Activated CD4-positive, alpha-beta T cell treated with anti-CD3 and anti-CD28 coated beads, Interleukin-2, amount 10 ng/mL, durations not matched to agents 24 days and 14 days (primary cell): ENCODE data around the gene HMCN1. TPM values are rescaled to one million over a fixed set of nuclear protein-coding genes. Genes with fewer than 3 reads are reported as not detected.

Experiments
- DNase-seq: peaks from one replicate; pipeline ENCODE4 v3.0.0; 2022
- H3K27ac Mint-ChIP-seq: one replicate; pipeline ENCODE4 v1.8.0; 2022; ENCODE audit warnings: mild to moderate bottlenecking, mixed read lengths
- H3K27me3 Mint-ChIP-seq: one replicate; pipeline ENCODE4 v1.8.0; 2022; ENCODE audit warnings: mixed read lengths
- H3K36me3 Mint-ChIP-seq: one replicate; pipeline ENCODE4 v1.8.0; 2022; ENCODE audit warnings: low read depth, mild to moderate bottlenecking, mixed read lengths
- H3K4me1 Mint-ChIP-seq: one replicate; pipeline ENCODE4 v1.8.0; 2021; ENCODE audit warnings: mixed read lengths
- H3K4me3 Mint-ChIP-seq: one replicate; pipeline ENCODE4 v1.8.0; 2022; ENCODE audit warnings: mild to moderate bottlenecking, moderate library complexity, mixed read lengths
- H3K9me3 Mint-ChIP-seq: one replicate; pipeline ENCODE4 v1.8.0; 2021; ENCODE audit warnings: mixed read lengths
- intact Hi-C: fragments of 100-400 bp; cut with micrococcal nuclease; formaldehyde crosslinking; loops from one replicate; pipeline ENCODE4 v1.15.1; 2023
- total RNA-seq: library from RNA; stranded (reverse); gene quantifications from 2 replicates; pipeline ENCODE4 v1.2.3, GENCODE V29; 2022

Gene HMCN1
- total RNA-seq, 1 donor from 2014 or later = not detected

DNA sequence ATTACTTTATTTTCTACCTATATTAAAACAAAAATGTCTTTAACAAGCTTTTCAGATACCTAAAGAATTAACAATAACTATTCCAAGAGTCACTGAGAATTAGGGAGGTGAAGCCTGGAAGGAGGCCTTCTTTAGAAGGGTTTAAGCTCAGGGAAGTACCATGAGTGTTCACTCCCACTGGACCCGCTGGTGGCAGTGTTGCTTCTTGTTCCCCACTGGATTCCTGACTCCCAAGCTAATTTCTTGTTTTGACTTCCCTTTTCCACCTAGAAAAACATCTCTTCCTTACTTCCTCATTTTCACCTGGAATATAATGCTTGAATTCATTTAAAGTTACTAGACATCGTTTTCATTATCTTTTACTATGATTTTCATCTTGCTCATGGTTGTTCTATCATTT lies 264.2 kb downstream of the HMCN1 start:
- H3K4me1 Mint-ChIP-seq = no peaks in the 10 kb centered on the region
- H3K36me3 Mint-ChIP-seq = no peaks in the 10 kb centered on the region
- no peak overlapping the region for H3K4me3 Mint-ChIP-seq
- H3K27me3 Mint-ChIP-seq = peaks cover 8% of the 10 kb centered on the region
- intact Hi-C loops = no loop called here
- no peaks in the 10 kb centered on the region for H3K9me3 Mint-ChIP-seq
- no peak for DNase-seq
- H3K27ac Mint-ChIP-seq = no peak overlapping the region

DNA sequence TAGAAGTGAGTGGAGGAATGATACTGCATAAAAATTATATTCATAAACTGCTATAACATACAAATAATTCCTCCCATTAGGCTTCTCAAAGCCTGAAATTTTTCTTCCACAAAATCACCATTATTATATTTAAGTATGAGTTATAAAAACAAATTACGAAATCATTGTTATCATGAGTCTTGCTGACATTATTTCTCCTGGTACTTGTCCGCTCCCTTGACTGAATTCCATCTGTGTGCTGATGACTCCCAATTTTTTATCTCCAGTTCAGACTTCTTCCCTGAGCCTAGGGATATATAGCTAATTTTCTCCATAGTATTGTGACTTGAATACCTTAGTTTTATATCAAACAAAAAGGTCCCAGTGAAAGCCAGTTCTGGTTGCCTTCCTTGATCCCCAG lies 268.2 kb downstream of the HMCN1 start:
- Mint-ChIP-seq H3K9me3 (no peaks in the 10 kb centered on the region), H3K27ac (no peak overlapping the region), H3K4me3 (no peak overlapping the region), H3K4me1 (no peaks in the 10 kb centered on the region), H3K27me3 (peaks cover 3% of the 10 kb centered on the region), H3K36me3 (no peaks in the 10 kb centered on the region)
- intact Hi-C loops = no loop called here
- no peak for DNase-seq

DNA sequence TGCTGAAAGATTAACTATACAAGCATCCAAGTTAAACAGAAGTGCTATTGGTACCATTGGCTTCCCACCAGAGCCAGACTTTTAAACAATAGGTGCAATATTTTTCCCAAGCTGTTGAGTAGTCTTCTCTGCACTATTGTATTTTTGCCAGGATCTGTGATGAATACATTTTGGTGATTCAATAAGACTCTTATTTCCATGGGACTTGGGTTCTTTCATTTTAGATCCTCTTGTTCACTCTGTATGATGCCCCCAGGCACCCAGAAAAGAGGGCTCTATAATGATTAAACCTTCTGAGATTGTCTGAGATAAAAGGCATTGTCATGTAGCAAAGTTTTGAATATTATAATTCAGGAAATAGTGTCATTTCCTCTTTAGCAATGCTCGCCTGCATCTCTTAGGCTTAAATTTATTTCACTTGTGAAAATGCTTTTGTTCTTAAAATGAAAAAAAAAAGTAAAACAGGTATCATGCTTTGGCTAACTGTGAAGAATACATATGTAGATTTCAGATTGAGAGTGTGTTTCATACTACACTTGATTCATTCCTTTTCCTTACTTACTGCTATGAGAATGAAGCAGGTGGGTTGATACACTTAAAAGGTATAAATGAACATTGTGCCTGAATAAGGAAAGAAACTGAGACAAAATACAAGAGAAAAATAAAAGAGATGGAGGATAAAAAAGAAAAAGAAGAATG lies 275.0 kb downstream of the HMCN1 start:
- H3K36me3 Mint-ChIP-seq = no peaks in the 10 kb centered on the region
- intact Hi-C loops = no loop called here
- no peak for DNase-seq
- peaks cover 1% of the 10 kb centered on the region for H3K4me1 Mint-ChIP-seq
- no peaks in the 10 kb centered on the region for H3K27me3 Mint-ChIP-seq
- no peak overlapping the region for H3K27ac Mint-ChIP-seq
- no peak overlapping the region for H3K4me3 Mint-ChIP-seq
- H3K9me3 Mint-ChIP-seq = no peaks in the 10 kb centered on the region

DNA sequence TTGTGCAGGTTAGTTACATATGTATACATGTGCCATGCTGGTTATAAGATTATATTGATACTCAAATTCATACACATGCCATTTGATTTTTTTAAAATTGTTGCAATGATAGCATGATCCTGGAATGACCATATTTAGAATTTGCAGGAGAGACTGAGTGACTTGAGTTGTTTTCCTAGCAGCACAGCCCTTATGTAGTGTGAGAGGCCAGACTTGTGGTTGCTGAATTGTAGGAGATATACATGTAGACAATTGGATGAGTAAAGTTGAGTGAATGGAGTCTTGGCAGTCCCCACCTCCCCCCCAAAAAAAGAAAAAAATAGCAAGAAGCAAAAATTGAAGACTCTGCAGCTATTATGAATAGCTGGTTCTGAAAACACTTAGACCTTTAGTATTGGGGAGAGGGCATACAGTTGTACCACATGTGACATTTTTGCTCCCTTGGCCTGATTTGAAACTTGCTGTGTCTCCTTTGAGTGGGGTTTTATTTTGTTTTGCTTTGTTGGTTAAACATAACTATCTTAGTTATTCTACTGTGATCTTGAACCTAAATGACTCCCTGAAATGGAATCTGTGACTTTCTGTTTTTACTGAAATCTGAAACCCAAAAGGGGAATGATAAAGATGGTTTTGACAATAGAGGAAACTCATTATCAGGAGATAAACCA lies 280.3 kb downstream of the HMCN1 start:
- H3K9me3 Mint-ChIP-seq = no peaks in the 10 kb centered on the region
- H3K4me1 Mint-ChIP-seq = peaks cover under 1% of the 10 kb centered on the region
- no peaks in the 10 kb centered on the region for H3K36me3 Mint-ChIP-seq
- no peak overlapping the region for H3K27ac Mint-ChIP-seq
- no peaks in the 10 kb centered on the region for H3K27me3 Mint-ChIP-seq
- intact Hi-C loops = no loop called here
- no peak for DNase-seq
- no peak overlapping the region for H3K4me3 Mint-ChIP-seq

DNA sequence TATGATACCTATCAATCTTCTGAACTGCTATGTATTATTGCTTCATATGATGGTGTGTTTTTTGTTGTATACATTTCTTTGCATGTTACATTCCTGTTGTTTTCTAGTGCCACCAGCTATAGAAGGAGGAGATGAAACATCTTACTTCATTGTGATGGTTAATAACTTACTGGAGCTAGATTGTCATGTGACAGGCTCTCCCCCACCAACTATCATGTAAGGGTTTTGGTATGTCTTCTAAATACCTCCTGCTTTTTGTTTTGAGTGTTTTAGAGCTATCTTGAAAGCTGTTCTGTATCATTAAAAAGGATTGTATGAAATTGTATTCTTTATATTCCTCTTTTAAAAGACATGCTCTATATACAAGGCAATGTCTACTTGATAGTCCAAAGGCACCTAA lies 282.7 kb downstream of the HMCN1 start:
- intact Hi-C loops = no loop called here
- Mint-ChIP-seq H3K4me3 (no peak overlapping the region), H3K27me3 (no peaks in the 10 kb centered on the region), H3K4me1 (no peaks in the 10 kb centered on the region), H3K27ac (no peak overlapping the region), H3K36me3 (no peaks in the 10 kb centered on the region), H3K9me3 (no peaks in the 10 kb centered on the region)
- no peak for DNase-seq

DNA sequence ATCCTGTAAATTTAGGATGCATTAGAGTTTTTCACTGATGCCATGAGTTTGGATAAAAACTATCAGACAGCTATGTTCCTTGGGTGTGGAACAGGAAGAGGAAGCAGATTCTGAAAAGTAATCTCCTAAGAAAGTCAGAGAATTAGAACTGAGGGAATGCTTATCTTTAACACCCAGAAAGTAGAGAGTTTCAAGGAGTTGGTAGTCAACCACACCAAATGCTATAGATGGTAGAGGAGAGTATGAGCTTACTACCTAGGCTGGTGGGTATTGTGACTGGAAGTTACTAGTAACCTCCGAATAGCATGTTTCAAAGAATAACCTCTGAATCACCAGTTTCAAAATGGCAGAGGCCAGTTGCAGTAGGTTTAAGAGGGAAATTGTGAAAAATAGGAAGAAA lies 288.0 kb downstream of the HMCN1 start:
- H3K9me3 Mint-ChIP-seq = no peaks in the 10 kb centered on the region
- H3K27me3 Mint-ChIP-seq = no peaks in the 10 kb centered on the region
- DNase-seq = no peak
- H3K4me3 Mint-ChIP-seq = no peak overlapping the region
- no peak overlapping the region for H3K27ac Mint-ChIP-seq
- H3K4me1 Mint-ChIP-seq = no peaks in the 10 kb centered on the region
- intact Hi-C loops = no loop called here
- no peaks in the 10 kb centered on the region for H3K36me3 Mint-ChIP-seq

DNA sequence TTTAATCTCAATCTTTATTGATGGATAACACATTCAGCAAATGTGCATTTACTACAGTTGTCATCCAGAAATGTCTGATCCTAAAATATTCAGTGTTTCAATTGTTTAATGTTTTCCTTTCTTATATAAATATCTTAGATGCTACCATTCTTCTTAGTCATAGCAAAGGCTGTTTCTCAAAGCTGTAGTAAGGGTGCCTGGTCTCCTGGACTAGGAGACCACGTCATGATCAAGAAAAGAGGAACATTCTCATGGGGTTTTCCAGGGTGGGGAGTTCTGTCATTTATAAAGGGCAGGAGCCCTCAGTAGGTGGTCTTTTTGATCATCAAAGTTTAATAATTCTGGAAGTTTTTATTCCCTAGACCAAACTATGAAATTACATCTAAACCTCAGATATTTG lies 292.8 kb downstream of the HMCN1 start:
- H3K4me1 Mint-ChIP-seq = no peaks in the 10 kb centered on the region
- H3K27me3 Mint-ChIP-seq = no peaks in the 10 kb centered on the region
- H3K36me3 Mint-ChIP-seq = no peaks in the 10 kb centered on the region
- no peak for DNase-seq
- intact Hi-C loops = no loop called here
- no peaks in the 10 kb centered on the region for H3K9me3 Mint-ChIP-seq
- no peak overlapping the region for H3K27ac Mint-ChIP-seq
- H3K4me3 Mint-ChIP-seq = no peak overlapping the region

DNA sequence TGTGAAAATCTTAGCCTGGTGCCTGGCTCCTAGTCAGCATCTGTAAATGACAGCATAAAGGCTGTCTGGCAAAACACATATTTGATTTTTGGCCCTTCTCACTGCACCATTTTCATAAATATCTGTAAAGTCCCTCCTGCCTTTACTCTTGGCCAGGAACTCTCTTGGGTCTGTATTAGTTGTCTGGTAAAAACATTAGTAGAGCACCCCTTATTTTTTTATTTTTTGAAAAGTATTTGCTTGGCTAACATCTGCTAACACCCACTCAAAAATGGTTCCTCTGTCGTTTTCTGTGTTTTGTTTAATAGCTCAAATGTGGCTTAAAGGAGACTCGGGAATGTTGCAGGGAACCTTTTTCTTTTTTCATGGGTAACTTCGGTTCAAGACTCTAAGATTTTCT lies 293.4 kb downstream of the HMCN1 start:
- Mint-ChIP-seq H3K4me1 (no peaks in the 10 kb centered on the region), H3K27me3 (no peaks in the 10 kb centered on the region), H3K27ac (no peak overlapping the region), H3K36me3 (no peaks in the 10 kb centered on the region), H3K4me3 (no peak overlapping the region), H3K9me3 (no peaks in the 10 kb centered on the region)
- intact Hi-C loops = no loop called here
- DNase-seq = no peak

DNA sequence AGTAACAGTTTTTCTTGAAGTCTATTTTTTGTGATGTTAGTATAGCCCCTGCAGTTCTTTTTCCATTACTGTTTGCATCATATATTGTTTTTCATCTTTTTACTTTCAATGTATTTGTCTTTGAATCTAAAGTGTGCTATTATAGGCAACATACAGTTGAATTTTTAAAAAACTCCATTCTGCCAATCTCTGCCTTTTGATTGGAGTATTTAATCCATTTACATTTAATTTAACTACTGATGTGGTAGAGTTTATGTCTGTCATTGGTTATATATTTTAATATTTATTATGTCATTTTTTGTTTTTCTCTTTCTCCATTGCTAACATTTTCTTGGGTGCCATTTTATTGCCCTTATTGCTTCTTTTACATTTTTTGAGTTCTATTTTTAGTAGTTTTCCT lies 296.3 kb downstream of the HMCN1 start:
- H3K4me1 Mint-ChIP-seq = no peaks in the 10 kb centered on the region
- H3K27ac Mint-ChIP-seq = no peak overlapping the region
- intact Hi-C loops = no loop called here
- no peaks in the 10 kb centered on the region for H3K36me3 Mint-ChIP-seq
- no peaks in the 10 kb centered on the region for H3K27me3 Mint-ChIP-seq
- no peak for DNase-seq
- H3K4me3 Mint-ChIP-seq = no peak overlapping the region
- no peaks in the 10 kb centered on the region for H3K9me3 Mint-ChIP-seq

DNA sequence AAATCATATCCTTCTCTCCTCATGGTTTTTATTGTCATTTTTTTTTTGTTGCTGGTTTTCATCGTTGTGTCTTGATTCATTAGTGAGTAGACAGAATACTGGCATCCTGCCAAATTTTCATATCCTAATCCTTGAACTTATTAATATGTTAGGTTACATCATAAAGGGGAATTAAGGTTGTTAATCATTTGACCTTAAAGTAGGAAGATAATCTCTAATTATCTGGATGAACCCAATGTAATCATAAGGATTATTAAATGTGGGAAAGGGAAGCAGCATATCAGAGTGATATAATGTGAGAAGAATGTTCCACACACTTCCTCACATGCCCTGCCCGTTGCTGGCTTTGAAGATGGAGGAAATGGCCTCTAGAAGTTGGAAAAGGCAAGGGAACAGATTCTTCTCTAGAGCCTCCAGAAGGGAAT lies 299.7 kb downstream of the HMCN1 start:
- Mint-ChIP-seq H3K4me1 (no peaks in the 10 kb centered on the region), H3K36me3 (no peaks in the 10 kb centered on the region), H3K9me3 (no peaks in the 10 kb centered on the region), H3K4me3 (no peak overlapping the region), H3K27ac (no peak overlapping the region), H3K27me3 (no peaks in the 10 kb centered on the region)
- no peak for DNase-seq
- intact Hi-C loops = no loop called here

DNA sequence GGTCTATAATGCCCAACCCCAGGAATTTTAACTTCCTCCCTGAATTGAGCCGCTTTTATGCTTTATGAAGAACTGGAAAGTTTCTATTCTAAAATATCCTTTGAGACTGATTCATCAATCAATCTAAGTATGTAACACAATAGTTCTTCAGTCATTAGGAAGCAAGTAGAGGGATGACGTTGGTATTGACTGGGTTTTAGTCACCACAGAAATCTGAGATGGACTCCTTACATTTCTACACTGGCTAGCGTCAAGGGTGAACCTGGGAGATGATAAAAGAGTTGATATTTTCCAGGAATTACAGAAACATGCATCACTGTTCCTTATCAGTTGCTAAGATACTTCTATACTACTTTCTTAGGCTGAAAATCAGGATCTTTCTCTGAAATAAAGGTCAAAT lies 308.0 kb downstream of the HMCN1 start:
- Mint-ChIP-seq H3K36me3 (no peaks in the 10 kb centered on the region), H3K4me1 (no peaks in the 10 kb centered on the region), H3K27ac (no peak overlapping the region), H3K27me3 (no peaks in the 10 kb centered on the region), H3K4me3 (no peak overlapping the region), H3K9me3 (no peaks in the 10 kb centered on the region)
- intact Hi-C loops = no loop called here
- no peak for DNase-seq

DNA sequence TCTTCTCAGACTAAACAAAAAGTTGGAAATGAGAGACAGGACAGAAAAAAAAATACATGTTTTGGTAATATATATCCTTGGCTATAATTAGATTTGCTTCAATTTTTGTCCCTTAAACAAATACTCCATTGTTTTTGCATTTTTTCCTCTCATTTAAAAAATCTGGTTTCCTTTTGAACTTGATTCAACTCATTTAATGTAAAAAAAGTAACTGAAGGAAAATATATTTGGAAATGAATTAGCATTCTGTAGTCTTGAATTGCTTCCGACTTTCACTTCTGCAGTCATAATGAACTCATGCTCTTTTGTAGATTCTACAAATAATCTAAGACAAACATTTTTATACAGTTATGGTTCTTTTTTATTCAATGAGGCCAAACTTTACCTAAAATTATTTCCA lies 309.1 kb downstream of the HMCN1 start:
- no peak overlapping the region for H3K4me3 Mint-ChIP-seq
- no peaks in the 10 kb centered on the region for H3K27me3 Mint-ChIP-seq
- no peak for DNase-seq
- H3K36me3 Mint-ChIP-seq = no peaks in the 10 kb centered on the region
- no peak overlapping the region for H3K27ac Mint-ChIP-seq
- no peaks in the 10 kb centered on the region for H3K9me3 Mint-ChIP-seq
- H3K4me1 Mint-ChIP-seq = no peaks in the 10 kb centered on the region
- intact Hi-C loops = no loop called here

DNA sequence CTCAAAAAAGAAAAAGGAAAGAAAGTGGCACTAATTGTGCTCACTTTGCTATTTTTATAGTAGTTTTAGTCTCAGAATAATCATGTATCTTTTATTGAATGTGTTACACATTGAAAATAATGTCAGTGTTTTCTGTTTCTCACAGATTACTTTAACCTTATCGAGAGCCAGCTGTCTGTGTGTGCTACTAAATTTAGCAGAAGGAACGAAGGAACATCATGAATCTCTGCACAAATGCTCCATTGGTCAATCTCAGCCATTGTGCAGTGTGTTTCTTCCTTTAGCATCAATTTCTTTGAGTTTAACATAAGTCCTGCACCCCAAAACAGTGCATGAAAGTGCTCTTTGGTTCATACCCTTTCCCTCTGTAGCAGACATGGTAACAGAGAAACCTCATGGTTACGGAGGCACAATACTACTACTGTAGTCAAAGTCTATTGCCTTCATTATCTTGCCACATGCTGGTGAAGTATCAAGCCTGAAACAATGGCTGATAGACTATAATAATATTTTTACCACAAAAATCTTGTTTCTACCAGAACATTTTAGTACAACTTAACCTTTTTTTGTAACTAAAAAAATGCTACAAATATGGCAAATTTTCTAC lies 310.0 kb downstream of the HMCN1 start:
- intact Hi-C loops = no loop called here
- Mint-ChIP-seq H3K4me1 (no peaks in the 10 kb centered on the region), H3K4me3 (no peak overlapping the region), H3K9me3 (no peaks in the 10 kb centered on the region), H3K36me3 (no peaks in the 10 kb centered on the region), H3K27ac (no peak overlapping the region), H3K27me3 (no peaks in the 10 kb centered on the region)
- no peak for DNase-seq

DNA sequence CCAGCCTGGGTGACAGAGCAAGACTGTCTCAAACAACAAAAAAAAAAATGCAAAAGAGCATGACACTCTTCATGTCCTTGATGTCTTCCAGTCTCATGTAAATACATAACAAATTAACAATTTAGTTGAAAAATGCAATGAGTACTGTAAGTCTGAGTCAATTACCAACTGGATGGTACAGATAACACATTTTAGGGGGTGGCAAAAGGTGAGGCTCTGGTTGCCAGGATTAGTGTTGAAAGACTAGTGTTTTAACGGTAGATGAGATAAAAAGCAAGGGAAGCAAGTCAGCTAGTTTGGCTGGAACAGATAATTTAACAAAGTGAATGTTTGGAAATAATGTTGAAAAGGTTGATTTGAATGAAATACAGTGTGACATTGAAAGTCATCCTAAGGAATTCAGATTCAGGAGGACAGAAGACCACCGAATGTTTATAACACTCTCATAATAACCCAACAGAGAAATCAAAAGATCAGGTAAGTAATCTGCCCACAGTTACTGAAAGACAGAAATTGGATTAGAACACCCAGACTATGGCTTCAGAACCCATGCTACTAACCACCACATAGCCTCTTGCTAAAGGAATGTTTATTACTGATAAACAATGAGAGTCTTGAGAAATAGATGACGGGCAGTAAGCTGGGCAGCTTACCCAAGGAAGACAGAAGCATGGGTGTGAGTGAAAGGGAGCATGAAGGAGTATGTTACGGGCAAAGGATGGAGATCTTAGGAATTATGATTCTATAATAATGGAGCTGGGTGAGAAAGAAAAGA lies 312.4 kb downstream of the HMCN1 start:
- Mint-ChIP-seq H3K36me3 (no peaks in the 10 kb centered on the region), H3K4me1 (no peaks in the 10 kb centered on the region), H3K27me3 (no peaks in the 10 kb centered on the region), H3K27ac (no peak overlapping the region), H3K9me3 (no peaks in the 10 kb centered on the region), H3K4me3 (no peak overlapping the region)
- DNase-seq = no peak
- intact Hi-C loops = no loop called here
